Measurements from ENCODE around the gene LAPTM5.

LAPTM5 gene

GRCh38 chr1:30755746-30756145 lies 1.8 kb downstream of the LAPTM5 start:
- DNase-seq (ENCODE audit: low spot score), result no peak

- no peak for DNase-seq (ENCODE audit: low spot score)
These were observed 2.2 kb downstream of the LAPTM5 start for GRCh38 chr1:30755334-30755733.

DNA sequence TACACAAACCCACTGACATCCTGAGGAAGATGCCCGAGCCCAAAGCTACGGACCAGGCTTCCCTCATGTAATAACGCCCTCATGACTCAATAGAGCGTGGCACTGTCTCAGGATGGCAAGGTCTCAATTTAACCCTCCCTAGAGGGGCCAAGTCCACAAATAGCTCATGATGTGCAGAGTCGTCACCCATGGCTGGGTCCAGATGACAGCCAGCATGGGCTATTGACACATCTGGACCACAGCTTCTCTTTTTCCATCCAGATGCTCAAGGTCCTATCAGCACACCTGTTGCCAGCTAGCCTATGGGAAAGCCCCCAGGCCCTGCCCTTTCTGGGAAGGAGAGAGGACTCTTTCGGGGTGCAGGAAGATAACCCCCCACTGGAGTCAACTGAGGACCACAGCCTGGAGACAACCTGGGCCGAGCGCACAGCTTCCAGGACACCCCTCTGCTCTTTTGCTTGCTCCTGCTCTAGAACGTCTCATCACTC lies 2.8 kb downstream of the LAPTM5 start:
- DNase-seq (ENCODE audit: low spot score), result no peak

DNA sequence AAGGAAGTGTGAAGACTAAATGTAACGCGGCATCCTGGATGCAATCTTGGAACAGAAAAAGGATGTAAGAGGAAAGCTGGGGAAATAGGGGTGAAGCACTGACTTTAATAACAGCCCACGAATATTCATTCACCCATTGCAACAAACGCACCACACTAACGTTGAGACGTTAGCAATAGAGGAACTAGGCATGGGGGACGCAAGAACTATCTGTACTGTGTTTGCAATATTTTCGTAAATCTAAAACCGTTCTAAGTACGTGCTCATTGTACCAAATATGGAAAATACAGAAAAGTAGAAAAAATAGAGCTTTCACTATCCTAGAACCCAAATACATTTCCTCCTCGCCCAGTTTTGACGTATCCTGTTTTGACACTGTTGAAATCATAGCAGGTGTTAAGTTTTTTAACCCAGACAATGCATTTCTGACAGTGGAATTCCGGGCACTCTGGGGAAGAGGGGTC lies 3.9 kb downstream of the LAPTM5 start:
- no peak for DNase-seq (ENCODE audit: low spot score)

- DNase-seq (ENCODE audit: low spot score), result no peak
These were observed 4.5 kb downstream of the LAPTM5 start for GRCh38 chr1:30753118-30753517.

GRCh38 chr1:30752651-30752908 lies 5.0 kb downstream of the LAPTM5 start:
- no peak for DNase-seq (ENCODE audit: low spot score)

DNA sequence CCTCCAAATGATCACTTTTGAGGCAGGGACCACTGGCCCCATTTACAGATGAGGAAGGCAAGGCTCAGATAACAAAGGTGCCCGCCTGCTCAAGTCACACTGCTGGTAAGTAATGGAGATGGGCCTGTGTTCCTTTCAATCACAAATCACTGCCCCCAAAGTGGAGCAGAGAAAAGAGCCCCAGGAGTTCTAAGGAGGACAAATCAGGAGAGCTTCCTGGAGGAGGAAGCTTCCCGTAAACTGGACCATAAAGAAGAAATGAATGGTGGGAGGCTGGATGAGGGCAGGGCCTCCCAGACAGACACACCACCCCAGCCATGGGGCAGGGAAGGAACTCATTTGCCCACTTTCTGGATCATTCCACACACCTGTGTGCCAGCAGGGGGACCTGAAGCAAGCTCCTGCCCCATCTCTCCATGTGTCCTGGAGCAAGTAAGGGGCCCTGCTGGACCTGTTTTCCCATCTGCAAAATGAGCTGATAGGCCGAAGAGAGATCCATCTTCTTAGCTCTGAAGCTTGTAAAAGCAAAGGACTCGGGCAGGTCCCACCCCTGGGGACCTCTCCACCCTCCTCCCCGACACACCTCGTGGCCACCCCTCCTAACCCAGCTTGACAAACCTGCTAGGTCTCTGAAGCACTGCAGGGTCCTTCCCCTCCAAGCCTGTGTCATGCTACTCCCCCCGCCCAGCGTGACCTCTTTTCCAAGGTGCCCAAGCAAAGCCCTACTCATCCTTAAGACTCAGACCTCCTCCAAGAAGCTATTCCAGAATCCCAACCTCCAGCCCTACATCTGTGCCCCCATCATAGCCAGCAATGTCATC lies 5.5 kb downstream of the LAPTM5 start:
- DNase-seq (ENCODE audit: low spot score), result no peak

DNA sequence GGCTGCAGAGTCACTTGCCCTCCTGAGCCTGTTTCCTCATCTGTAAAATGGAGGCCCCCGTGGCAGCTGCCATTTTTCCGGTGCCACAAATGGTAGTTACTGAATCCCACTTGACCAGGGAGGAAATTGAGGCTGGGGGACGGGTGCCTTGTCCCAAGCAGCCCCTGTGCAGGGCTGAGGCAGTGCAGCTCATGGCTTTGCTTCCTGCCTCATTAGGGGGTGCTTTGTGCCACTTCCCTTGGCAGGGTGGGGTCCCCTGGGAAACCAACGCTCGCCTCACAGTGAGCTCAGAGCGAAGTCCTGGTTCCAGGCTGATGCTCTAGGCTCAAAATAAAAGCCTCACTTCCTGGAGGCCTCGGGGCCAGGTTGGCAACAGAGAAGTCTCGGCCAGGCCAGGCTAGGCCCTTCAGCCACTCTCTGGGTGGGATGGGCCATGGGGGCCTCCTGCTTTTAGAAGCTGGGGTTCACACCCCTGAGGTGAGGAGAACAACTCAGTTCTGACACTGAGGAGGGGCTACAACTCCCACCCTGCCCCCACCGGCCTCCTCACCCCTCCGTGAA lies 6.8 kb downstream of the LAPTM5 start:
- DNase-seq (ENCODE audit: low spot score), result no peak

DNA sequence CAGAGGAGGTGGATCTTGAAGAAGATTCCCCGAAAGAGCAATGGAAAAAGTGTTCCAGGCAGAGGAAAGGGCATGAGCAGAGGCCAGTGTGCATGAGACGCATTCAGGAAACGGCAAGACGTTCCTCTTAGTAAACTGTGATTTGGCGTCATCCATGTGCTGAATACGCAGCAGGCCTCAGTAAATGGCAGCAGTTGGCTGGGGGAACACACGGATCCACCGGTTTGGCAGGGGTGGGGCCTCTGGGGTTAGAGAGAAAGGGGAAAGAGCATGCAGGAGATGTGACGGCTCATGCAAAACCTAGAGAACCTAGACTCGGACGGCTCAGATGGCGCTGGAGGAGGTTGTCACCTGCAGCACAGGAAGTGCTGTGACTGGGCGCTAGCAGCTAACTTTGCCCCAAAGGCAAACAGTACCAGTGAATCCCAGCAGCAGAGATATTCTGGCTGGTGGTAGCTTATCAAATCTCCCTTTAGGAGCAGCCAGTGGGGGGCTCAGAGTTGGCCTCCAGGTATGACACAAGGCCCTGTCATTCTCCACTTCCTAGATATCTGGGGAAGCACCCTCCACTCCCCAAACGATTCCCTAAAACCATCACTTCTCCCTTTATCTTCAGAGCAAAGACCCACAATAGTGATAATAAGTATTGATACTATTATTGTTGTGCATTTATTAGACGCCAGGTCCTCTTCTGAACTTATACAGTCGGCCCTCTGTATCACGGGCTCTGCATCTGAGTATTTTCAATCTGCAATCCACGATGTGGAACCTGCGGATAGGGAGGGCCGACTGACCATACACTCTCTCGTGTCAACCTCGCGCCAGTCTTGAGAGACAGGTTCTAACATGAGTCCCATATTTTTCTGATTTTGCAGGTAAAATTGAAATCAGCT lies 7.6 kb downstream of the LAPTM5 start:
- no peak for DNase-seq (ENCODE audit: low spot score)

GRCh38 chr1:30748699-30749401 lies 8.7 kb downstream of the LAPTM5 start:
- no peak for DNase-seq (ENCODE audit: low spot score)

DNA sequence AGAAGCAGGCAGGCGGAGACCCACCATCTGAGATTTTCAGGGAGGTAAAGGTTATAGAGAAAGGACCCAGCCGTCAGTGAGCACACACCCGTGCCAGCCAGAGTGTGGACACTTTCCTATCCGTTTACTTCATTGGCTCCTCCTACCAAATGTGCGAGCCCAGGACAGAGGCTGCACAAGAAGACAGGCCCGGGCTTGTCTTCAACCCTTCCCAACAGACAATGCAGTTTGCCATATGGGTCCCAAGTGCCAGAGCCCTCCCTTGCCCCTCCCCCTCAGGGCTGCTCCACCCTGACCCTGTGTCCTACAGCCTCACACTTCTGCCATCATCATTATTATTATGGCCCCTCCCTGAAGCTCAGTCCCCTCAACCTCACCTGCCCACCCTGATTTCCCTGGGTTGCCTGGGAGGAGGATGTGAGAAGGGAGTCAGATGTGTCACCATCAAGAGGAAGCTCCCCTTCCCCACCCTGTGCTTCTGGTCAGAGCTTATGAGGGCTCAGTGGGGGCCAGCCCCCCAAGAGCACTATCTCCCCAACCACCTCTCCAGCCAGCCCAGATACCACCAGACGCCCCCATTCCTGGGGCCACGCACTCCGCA lies 9.4 kb downstream of the LAPTM5 start:
- DNase-seq (ENCODE audit: low spot score), result no peak

- DNase-seq (ENCODE audit: low spot score), result no peak
These were observed 10.3 kb downstream of the LAPTM5 start for GRCh38 chr1:30747033-30748008.

- DNase-seq (ENCODE audit: low spot score), result no peak
These were observed 11.2 kb downstream of the LAPTM5 start for GRCh38 chr1:30746212-30747032.

DNA sequence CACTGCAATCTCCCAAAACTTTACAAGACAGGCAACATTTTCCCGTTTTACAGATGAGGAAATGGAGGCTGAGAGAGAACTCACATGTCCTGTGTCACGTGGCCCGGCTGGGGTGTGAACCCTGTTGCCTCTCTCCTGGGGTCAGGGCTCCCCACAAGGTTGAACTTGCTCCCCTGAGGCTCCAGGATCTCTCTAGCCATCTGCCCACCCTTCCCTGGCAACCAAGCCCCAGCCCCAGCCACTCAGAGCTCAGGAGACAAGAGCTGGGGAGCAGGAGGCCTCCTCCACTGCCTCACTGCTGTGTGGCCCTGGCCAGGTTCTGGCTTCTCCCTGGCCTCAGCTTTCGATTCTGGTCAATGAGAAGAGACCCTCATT lies 11.8 kb downstream of the LAPTM5 start:
- no peak for DNase-seq (ENCODE audit: low spot score)

DNA sequence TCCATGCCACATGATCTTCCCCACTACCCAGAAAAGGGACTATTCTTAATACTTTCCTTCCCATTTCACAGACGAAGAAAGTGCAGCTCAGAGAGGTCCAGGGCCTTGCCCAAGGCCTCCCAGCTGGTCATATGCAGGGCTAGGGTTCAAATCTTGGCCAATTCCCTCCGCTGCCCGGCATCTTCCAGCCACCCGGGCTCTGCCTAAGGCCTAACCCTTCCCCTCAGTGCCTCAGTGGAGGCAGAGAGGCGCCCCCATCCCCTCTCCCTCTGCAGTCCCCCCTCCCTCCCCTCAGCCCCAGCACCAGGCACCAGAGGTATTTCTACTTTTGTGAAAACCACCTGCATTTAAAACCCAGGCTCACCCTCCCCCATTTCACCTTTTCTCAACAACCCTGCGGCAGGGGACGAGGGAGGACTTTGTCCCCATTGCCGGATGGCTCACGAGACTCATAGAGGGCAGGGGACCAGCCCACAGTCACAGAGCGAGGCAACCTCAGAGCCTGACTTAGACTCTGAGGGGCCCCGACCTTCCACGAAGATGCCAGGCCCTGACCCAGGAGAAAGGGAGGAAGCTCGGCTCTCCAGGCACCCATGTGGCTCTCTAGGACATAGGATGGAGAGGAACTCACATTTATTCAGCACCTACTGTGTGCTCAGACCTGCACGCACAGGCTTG lies 12.3 kb downstream of the LAPTM5 start:
- DNase-seq (ENCODE audit: low spot score), result no peak

DNA sequence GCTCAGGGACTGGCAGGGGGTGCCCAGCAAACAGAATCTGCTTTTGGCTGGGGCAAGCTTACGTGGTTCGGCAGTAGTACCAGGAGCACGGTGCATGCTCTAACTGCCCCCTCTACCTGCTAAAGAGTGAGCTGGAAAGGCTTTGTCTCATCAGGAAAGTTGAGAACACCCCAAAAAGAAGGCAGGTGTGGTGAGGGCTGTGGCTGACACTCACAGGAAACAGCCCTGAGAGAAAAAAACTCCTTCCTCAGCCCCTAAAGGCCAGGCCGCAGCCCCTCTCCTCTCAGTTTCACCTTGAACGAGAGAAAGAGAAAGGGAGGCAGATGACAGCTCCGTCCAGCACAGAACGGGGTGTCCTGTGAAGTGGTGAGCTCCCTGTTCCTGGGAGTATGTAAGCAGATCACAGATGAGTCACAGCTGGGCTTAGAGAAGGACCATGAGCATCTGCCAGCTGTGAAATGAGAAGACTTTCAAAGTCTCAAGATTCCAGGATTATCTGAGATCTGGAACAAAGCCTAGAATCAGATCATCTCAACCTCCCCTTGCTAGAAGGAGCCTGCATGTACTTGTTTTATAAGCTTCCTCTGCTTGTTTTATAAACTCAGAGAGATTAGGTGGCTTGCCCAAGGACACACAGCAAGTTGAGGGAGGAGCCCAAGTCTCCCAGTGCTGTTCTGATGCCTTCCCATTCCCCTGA lies 13.4 kb downstream of the LAPTM5 start:
- DNase-seq (ENCODE audit: low spot score), result no peak

- no peak for DNase-seq (ENCODE audit: low spot score)
These were observed 14.0 kb downstream of the LAPTM5 start for GRCh38 chr1:30743584-30744059.

DNA sequence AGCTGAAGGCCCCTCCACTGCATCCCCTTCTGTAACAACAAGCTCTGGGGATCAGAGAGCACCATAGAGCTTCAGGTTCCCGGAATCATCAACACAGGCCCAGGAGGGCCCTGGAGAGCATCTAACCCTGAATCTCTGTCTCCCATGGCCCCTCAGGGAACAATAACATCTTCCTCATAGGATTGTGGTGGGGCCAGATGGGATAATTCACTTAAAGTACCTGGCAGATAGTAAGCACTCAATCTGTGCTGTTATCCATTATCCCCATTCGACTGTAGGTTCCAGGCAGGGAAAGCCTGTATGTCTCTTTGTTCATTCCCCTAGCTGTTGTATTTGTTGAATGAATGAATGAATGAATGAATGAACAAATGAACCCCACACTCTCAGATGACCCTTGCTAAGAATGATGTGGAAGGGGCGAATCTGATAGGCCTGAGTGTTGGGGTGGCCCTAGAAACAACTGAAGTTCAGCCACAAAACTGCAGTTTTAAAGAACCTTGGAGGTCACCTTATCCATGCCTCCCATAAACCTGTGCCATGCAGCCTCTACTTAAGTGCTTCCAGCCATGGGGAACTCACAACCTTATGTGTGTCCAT lies 14.5 kb downstream of the LAPTM5 start:
- no peak for DNase-seq (ENCODE audit: low spot score)
